HT-29 (cell line): ENCODE measurements around the gene PTGR3. TPM values are rescaled to one million over a fixed set of nuclear protein-coding genes. Genes with fewer than 3 reads are reported as not detected.

Experiments
- DNase-seq: peaks from one replicate; pipeline ENCODE4 v3.0.0-alpha.2; 2015; ENCODE audit warnings: low spot score
- total RNA-seq: library from RNA; depleted of rRNA; stranded (reverse); fragments of >200 nt; shearing (Covaris generic); gene quantifications from 2 replicates; pipeline ENCODE4 v1.2.3, GENCODE V29; 2014

PTGR3 gene
- total RNA-seq, 1 experiment from 2014 or later = 7.0 TPM

DNA sequence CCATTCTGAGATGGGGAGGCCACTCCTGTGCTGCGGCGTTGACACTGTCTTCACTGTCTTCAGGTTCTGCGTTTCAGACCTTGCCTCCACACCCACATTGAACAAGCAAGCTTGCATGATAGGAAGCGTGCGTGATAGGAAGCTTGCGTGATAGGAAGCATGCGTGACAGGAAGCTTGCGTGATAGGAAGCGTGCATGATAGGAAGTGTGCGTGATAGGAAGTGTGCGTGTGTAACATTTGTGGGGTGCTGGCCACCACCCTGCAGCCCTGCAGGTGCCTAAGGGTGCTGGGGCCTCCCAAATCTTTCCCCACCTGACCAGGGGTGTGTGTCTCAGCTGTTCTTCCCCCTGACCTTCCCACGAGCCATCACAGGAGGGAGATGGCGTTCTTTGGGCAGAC, 27.0 kb upstream of the PTGR3 start:
- no peak for DNase-seq

DNA sequence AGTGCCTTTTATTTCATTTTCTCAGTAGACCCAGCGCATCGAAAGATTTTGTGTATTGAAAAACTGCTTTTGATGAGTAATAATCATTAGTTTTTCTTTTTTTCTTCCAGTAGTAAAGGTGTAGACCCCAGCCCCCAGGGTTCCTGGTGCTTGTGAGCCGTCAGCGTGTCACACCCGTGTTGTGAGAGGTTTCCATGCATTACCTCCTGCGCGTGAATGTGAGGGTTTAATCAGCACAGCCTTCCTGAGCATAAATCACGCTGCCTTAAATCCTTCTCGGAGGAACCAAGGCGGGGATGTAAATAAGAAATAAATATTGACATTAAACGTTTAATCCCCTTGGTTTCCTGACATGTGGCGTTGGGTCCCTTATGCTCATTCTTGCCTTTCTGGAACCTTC, 26.0 kb upstream of the PTGR3 start:
- DNase-seq = no peak

DNA sequence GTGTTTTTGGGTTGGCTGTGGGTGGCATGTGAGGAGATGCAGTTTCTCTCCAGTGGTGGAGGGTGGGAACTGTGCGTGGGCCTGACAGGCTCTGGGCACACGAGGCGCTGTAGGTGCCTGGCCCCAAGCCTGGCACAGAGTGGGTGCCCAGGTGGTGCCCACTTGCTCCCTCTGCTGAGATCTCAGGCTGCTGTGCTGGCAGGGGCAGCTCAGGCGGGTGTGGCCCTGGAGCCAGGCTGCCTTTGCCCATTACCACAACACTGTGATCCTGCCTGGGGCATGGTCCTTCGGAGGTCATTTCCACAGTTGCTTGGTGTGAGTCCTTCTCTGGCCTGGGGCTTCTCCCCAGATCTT, 22.1 kb upstream of the PTGR3 start:
- no peak for DNase-seq

DNA sequence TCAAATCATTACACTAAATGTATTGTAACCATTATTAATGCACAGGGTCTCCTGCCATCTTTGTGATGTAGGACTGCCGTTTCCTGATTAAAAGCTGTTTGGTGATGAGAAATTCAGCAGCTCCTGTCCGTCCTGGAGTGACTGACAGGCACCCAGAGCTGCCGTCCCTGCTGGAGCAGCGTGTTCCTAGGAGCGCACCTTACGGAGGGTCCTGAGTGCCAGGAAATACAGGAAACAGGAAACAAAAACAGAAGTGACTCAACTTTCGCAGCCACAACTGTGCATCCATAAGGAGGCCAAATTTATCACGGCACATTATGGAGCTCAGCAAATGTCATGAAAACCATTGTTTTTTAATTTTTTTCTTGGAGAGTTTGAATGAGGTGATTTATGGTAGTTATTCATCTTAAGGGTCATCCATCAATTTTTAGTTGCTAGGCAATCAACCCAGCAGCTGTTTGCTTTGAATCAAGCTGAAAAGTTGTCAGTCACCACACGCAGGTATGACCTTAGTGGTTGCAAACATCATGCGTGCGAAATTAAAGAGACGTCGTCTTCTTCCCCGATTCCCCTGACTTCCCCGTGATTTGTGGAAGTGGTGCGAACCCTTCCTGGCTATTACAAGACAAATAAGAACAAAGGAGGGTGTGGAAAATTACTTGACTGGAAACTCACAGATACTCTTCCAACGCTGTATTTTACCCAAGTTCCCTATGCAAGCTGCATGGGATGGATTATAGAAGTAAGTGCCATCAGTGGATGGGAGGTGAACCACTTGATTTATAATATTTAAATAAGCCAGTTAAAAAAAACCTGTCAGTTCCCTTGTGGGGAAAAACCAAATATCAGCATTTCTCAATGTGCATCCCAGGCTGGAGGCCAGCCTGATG, 21.5 kb upstream of the PTGR3 start:
- DNase-seq = no peak

DNA sequence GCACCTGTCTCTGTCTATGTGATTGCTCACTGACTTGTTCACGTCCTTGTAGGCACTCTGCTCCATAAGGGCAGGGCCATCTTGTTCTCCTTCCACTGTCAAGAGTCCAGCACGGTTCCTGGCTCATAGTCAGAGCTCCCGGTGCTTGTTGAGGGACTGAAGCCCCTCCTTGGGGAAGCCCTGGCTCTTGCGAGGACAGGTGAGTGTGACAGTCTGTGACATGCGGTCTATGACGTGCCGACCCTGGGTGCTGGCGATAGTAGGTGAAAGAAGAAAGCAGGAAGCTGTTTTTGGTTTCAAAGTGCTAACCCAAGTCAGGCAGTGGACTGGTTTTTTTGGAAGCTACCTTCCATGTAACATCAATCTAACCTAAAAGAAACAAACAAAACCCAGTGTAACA, 20.5 kb upstream of the PTGR3 start:
- no peak for DNase-seq

DNA sequence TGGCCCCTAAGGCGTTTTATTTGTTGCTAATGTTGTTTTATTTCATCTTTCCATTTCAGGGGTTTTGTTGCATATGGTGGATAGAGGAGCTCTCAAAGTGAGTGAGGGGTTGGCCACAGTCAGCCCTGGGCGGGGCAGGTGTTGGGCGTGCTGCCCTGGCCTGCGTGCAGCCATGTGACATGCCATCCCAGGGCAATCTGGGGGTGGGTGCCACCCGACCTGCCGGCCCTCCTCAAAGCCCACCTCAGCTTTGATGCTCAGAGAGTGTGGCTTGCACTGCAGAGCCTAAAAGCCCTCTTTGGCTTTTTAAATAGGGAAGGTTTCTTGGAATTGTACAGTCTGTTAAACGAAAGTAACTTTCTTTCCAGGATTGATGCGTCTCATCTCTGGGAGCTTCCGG, 20.0 kb upstream of the PTGR3 start:
- no peak for DNase-seq

DNA sequence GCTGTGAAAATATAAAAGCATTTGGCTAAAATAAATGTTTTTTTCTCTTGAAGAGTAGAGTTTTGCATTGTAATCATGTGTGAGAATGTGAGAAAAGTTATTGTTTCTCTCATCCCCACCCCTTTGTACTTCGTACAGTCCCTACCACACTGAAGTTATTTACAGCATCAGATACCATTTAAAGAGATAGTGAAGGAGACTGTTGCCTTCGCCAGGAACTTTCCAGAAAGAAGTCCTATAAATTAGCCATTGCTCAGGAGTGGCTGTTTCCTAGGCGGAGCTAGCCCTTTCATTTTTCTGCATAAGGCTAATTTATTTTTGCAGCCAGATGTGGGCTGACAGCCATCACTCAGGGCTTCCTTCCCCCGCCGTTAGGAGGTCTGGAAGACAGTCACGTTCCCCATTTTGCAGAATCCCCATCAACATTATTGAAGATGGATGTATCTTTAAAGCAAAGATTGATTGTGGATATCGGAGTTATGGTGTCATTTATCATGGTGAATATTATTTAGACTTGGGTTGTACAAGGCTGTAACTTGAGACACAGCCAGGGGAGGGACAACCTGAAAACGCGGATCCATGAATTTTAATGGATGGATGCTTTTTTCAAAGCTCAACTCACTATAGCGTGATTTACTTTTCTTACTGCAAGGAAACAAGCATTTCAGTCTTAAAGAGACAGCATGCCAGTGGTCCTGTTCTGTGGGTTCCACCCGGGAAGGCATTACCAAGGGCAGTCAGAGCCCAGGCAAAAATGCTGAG, 18.8 kb upstream of the PTGR3 start:
- DNase-seq = no peak

DNA sequence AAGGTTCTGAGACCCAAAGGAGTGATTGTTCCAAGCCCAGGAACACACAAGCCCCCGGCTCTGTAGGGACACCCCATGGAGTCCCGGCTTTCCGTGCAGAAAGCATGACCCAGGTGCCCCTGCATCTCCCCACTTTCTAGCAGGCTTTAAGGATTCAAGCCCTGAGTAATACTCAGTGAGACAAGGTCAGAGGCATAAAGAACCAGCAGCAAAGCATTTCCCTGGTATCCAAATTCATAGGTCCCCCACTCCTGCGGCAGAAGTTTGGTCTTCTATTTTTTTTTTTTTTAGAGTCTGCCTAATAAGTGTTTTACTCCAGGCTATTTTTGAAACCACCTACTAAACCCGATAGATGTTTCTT, 18.0 kb upstream of the PTGR3 start:
- DNase-seq = no peak

DNA sequence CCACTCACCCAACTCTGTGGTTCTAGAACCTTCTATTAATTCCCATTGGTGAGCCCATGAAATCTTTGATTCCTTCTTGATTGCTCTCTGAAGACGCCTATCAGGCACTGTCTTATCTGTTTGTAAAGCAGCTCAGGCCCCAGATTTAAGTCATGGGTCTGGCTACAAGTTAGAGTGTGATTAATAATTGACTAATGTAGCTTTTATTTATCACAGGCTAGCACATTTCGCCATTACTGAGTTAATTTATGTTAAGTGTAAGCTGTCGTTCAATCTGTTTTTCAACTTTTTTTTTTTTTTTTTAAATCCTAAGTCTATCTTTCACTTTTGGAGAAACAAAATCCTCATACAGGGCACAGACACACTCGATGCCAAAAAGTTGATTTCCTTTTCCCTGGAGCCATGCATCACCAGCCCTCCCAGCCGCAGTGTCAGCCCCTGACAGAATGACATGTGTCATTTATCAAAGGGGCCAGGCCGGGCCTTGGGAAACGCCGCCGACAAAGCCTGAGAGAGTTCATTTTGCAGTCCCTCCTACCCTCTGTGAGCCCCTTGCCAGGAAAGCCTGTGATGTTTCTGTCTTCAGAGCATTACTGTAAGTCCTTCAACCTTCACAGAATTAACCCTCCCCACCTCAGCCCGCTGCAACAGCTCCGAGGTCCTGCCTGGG, 17.5 kb upstream of the PTGR3 start:
- DNase-seq = no peak

DNA sequence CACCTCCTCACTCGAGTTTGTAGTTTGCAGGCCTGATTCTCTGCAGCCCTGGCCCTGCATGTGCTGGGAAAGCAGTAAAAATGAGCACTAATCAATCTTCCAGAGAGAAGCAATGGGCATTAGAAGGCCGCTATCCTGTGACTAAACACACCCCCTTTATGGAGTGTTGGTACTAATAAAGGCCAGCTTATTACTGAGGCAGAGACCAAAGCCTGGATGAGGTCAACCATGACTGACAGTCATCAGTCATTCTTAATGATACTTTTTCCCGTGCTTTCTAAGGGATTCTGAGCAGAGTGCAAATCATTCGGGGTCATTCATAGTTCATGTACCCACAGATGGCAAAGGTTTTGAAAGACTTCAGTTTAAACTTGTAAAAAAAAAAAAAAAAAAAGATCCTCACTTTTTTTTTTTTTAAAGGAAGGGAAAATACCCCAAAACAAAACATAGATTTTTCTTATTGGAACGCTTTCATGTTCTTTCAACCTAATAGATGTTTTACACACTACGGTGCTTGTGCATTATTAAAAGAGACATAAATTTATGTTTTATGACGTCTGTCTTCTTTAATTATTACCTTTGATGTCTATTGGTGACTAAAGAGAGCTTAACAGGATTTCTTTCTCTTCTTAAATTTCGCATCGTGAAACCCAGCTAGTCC, 14.9 kb upstream of the PTGR3 start:
- no peak for DNase-seq

DNA sequence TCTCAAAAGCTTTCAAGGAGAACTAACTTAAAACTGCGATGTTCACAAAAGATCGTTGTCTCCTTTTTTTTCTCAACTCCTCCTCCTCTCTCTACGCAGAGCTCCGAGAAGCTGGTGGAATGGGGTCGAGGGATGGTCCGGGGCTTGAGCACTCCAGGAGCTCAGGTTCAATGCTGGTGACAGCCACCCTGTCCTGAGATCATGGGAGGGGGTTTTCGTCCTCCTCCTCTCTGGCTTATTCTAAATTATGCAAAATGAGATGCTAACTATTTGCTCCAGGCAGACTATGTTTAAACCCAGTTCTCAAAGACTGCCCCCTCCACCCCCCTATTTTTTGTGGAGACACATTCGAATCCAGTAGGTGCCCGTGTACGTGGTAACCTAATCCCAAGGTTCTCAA, 13.5 kb upstream of the PTGR3 start:
- no peak for DNase-seq

DNA sequence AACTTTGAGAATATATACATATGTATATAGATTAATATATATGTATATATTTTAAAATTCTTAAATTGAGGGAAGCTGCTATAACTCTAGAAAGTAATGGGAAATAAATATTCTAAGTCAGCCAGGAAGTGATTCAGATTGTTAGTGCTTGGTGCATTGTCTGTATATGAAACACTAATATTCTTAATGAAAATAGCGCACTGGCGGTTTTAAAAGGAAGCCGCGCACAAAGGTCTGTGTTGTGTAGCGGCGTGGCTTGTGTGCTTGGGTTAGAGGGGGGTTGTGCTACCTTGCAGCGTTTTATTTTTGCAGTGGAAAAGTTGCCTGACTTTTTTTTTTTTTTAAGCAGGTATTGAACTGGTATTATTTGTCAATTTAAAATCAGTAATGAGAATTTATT, 13.0 kb upstream of the PTGR3 start:
- DNase-seq = no peak

DNA sequence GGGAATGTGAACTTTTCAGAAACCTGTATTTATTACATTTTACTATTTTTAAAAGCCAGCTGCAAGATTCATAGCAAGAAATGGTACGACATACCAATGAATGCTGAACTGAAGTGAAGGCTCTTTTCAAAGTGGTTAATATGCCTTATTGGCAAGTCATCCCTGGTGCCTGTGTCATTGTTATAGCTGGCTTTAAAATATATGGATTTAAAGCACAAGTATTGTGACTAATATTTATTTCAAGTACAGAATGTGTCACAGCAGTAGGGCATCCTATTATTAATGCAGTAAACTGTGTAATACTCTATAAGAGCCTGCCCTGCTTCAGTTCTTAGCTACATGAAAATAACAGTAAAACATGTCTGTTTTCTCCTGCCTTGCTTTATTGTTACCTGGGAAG, 12.5 kb upstream of the PTGR3 start:
- DNase-seq = no peak

DNA sequence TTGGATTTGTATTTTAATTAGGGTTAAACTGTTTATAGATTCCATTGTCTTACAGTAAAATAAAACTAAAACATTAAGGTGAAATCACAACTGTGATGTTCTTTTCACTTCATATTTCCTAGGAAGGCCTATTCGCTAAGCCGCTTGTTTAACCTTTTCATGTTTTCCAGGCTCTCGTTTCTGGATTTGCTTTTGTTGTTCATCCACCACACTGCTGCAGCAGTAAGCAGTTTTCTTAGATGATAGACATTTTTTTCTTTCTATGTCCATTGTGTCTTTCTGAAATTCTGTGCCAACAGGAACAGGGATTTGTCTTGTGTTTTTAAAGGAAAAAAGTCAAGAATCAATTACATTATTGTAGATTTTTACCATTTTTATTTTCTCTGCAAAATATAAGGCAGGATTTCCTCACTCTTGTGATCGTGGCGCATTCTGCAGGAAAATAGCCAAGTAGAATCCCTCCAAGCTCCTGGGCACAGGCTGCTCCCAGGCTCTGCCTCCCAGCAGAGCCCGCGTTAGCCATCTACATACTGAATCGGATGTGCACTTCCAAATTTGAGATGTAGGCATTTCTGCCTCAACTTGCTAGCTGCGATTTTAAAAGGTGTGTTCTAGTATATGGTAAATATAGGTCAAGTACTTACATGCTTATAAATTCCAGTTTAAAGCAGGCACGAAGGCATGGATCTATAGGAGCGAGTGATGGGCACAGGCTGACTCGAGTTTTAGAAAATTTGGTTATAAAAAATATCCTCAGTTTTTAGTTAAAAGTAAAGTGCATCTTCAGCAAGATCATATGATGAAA, 11.8 kb upstream of the PTGR3 start:
- no peak for DNase-seq

DNA sequence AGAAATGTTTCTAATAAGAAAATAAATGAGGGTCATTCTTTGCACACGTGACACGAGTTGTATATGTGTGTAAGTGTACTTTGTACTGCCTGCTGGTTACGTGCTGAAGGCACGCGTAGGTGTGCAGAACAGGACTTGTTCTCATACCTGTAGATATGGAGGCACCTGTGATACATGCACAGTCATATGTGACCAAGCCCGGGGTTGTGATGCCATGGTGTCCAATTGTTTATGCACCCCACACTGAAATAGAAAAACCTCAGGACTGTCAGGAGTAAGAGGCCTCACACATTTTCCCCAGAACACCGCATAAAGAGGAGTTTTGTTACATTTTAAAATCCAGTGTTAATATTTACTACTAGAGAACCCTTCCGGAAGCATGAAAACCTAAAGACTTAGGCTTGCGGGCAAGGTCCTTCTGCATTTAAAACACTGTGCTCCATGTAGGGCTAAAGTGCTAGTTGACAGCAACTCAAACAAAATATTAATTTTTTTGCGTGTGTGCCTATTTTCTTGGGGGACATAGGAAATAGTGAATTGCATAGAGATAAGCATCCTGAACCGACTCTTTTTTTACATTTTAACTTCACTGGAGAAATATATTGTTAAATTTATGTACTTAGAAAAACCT, 10.9 kb upstream of the PTGR3 start:
- no peak for DNase-seq

DNA sequence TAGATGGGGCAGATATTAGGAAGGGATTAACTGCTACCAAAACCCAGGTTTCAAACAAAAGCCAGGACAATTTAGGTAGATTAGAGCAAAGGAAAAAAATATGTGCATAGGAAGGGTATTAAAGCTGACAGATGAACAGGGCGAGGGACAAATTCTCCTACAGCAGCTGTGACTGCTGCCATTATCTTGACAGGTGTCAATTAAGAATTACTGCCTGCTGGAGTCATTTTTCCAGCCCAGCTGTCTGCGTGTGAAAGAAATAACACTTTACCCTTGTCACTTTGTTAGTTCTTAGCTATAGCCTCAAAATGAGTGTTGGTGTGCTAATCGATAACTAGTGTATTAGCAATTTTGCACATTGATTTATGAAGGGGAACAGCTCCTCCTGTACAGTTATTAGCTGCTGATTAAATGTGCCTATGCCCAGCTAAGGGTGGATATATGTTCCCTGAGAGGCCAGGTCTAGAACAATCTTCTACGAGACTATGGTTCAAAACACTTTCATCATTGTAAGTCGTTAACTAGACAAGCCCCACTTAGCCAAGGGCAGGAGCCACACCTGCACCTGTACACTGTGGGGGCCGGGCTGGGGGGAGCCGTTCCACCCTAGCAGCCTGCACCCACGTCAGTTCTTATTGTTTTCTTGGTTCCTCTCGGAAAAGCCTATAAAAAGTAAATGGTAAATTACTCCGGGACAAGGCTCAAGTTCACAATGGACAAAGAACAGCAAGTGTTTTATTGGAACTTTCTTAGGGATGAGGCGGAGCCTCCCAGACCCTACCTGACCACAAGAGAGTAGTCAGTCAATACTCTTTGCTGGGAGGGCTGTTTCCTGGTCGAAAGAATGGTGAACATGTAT, 9.4 kb upstream of the PTGR3 start:
- DNase-seq = peak; percentile 32

DNA sequence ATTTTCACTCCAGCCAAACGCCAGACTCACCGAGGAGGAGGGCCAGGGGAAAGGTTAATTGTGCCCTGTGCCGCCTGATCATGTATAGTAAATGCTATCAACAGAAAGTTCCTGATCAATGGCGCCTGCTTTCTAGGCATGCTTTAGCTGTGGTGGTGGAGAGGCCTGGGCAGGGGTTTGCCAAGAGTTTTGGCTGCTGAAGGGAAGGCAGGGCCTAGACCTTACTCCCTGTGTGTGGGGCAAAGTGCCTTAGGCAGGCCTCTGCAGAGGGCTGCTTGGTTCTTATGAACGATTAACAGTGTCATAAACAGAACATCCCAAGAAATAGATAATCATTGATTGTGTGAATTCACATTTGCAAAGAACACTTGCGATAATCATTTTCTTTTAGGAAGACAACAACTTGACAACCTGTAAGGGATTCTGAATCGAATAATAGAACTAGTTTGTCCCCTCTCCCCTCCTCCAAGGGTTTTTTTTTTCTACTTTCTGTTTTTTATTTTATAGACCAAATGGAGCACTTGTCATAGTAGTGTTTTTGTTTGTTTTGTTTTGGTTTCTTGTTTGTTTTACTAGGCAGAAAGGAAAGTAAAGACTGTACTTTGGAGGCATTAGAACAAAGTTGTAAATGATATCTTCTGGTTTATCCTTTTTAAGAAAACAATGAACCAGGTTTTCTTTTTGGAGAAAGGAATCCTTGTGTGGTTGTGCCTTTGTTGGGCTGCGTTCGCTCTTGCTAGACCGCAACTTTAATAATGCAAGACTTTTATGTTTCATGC, 8.2 kb upstream of the PTGR3 start:
- no peak for DNase-seq

DNA sequence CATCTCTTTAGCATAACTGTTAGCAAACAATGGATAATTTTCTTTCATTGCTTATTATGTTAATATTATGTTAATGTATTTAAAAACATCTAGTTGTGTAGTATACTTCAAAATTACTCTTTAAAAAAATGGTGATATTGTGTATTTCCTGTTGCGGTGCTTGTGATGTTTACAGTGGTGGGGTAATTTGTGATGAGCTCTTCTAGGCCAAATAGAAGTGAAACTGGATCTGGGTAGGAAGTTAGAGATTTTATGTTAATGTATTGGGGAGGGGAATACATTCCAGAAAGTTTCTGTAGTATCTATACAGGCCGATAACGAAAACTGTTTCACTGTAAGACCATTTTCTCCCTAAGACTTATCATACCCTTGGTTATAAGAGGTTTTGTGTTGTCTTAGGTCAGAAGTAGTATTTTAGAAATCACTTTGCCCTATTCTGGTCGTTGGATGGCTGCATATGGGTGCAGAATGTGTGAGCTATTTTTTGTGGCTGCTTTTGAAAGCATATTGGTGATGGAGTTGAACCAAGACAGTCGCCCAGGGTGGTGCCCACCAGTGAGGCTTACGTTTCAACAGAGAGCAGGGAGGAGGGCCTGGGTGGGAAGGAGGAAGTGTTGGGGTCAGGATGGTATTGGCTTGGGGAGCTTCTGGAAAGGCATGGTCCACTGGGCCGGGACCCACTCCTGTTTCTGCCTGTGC, 7.4 kb upstream of the PTGR3 start:
- DNase-seq = no peak
